Measurements from ENCODE around the gene F3. TPM values are rescaled to one million over a fixed set of nuclear protein-coding genes. Genes with fewer than 3 reads are reported as not detected.

Gene F3
- total RNA-seq, 1 donor from 2014 or later: 2.0 TPM

- no peak for ATAC-seq
- no peak for DNase-seq (ENCODE audit: low spot score)
Measured at GRCh38 chr1:94553323-94553730, 11.8 kb upstream of the F3 start.

DNA sequence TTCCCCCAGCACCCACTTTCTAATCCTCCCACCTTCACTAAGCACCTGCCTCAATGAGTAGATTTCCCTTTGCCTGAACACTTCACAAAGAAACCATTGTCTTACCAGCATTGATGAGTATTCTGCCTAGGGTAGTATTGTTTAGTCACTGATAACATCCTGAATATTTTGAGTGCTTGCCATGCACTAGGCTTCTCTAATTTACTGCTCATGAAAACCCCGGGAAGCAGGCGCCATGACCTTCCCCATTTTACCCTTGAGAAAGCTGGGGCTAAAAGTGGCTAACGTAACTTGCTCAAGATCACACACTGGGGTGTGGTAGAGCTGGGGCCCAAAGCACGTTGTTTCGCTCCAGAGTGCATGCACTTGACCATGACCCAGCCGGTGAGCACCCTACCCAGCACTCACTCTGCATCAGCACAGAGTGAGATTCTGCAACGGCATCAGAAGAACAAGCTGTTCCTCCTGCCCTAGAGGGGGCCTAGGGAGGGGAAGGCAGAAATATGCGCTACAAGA lies 10.6 kb upstream of the F3 start:
- ATAC-seq (no peak), DNase-seq (ENCODE audit: low spot score) (no peak)

DNA sequence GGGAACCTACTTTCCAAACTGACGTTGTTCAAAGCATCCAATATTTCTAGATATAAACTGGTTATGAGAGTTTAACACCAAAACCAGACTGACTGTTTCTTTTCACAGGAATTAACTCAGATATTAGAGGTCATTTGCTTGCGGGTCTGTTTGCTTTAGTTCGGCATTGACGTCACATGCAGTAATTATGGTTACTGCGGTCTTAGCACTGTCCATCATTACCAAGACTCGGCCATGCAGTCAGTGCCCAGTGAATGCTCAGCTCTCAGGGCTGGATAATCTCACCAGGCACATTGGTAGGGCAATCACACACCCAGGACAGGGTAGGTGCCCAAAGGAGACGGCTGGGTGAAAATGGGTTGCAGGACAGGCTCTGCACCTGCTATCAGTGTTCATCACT lies 9.9 kb upstream of the F3 start:
- ATAC-seq: no peak
- DNase-seq (ENCODE audit: low spot score): no peak

- ATAC-seq (no peak), DNase-seq (ENCODE audit: low spot score) (no peak)
Measured at GRCh38 chr1:94550800-94551241, 9.3 kb upstream of the F3 start.

DNA sequence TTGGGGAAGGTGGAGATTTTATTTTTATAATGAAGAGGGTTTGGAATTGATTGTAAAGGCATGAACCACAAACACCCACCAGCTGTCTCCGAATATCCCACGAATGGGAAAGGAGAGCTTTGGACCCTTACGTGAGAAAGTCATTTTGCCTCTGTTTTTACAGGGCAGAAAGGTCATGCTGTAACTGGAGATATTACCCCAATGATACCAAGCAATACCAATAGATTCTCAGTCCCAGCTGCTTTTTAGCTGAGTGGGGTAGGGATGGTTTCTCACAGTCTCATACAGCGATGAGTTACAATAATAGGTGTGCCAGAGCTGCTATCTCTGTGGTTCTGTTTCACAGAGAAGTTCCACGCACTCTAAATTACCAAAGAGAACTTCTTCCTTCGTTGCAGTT lies 8.8 kb upstream of the F3 start:
- DNase-seq (ENCODE audit: low spot score) (no peak), ATAC-seq (no peak)

DNA sequence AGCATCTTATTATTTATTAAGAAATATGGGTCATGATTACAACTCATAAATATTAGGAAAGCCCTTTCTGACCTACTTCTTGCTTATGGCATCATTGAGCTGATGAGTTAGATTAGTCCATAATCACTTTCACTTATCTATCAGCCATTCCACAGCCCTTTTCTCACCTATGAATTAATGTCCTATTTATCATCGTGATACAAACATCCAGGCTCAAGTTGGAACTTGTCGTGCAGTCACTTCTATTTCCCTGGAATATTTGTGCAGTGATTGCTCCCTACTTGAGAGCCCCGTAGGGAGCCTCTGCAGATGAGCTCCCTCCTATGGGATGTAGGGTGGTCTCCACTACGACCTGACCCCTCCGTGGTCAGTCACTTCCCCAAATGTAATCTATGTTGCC lies 8.1 kb upstream of the F3 start:
- DNase-seq (ENCODE audit: low spot score) (no peak), ATAC-seq (no peak)

- ATAC-seq: no peak
- peak; percentile 6 for DNase-seq (ENCODE audit: low spot score)
Measured at GRCh38 chr1:94544706-94545490, 3.3 kb upstream of the F3 start.

DNA sequence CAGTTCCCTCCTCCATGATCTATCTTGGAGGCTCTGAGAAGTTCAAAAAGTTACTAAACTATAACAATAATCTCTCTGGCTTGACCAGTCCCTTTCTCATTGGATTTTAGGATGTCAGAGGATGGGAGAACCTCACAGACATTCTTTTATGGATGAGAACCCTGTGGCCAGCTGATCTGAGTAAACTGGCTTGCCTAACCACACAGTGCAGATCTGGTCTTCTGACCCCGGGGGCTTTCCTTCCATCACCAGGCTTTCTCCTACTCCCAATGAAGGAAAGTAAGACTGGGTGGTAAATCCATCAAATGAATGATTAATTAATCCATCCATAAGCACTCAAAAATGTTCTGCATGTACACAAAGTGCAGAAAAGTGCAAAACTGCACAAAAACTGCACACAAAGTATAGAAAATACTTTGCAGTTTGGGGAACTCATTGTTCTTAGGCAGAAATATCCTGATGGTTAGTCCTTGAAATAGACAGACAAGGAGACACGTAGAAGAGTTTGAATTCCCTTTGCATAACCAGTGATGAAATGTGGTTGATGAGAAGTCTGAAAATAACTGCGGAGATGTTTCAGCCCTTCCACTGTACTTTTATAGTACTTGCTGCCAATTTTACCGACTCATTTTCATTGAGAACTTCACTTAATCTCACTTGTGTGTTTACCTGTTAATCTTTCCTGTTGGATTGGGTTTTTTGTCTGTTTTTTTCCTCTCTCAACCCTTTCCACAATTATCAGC lies 2.5 kb upstream of the F3 start:
- DNase-seq (ENCODE audit: low spot score): no peak
- ATAC-seq: no peak

GRCh38 chr1:94543001-94543400 lies 1.4 kb upstream of the F3 start:
- no peak for ATAC-seq
- DNase-seq (ENCODE audit: low spot score): no peak

DNA sequence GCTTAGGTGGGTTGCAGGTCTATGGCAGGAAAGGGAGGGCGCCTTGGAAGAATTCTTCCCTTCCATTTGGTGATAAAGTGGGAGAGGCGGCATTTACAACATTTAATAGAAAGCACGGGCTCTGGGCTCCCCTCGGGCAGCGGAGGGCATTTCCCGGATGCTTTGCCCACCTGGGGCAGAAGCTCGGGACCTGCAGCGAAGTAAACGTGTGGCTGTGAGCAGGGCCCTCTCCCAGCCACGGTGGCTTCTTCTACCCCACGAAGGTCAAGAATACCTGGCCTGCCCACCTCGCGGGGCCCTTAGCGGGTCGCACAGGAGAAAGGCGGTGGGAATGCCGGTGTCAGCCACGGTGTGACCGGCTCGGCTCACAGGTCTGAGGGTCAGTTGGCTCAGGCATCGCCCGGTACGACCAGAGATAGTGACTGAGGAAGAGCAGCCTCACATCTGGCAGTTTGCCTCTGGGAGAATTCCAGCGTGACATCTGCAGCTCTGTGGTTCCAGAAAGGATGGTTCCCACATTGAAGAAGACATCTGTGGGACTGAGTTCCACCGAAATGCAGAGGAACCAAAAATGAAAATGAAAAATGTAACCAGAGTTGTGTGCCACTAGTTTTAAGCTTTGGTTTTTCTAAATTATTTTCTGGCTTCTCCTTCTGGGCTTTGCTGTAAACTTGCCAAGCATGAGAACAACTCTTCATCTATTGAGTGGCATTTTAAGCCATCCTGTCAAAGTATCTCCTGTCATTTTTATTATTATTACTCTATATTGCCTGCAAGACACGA lies 720 bp upstream of the F3 start:
- DNase-seq (ENCODE audit: low spot score): peak; percentile 65
- ATAC-seq: peak; percentile 67

DNA sequence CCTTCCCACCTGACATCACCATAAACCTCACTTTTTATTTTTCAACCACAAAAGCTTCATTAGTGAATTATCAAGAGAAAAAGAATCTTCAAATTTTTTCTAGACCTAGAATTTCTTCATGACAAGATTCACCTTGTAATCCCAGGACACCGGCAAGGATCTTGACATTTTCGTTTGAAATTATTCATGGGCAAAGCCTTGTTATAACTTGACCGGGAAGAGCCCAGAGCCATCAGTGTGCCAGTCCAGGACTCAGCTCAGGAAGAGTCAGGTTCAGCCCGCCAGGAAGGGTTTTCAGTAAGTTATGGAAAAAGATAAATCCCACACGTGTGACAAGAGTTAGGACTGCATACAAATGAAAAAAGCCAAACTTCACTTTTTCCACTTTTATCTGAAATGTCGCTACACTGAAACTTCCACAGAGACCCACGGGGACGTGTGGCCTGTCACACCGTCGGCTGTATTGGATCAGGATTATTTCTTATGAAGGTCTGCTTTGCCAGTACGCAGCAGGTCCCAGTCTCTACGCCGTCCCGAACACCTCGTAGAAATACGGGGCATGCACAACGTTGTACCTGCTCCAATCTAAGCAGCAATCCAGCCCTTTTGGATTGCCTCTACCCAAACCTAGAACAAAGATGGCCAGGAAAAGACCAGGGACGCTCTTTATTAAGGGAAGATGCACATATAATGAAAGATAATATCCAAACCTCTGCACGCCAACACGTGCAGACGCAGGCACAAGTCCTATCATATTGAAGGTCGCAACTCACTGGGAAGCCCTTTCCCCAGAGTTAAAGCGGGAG lies 916 bp downstream of the F3 start:
- ATAC-seq: no peak
- DNase-seq (ENCODE audit: low spot score): no peak

DNA sequence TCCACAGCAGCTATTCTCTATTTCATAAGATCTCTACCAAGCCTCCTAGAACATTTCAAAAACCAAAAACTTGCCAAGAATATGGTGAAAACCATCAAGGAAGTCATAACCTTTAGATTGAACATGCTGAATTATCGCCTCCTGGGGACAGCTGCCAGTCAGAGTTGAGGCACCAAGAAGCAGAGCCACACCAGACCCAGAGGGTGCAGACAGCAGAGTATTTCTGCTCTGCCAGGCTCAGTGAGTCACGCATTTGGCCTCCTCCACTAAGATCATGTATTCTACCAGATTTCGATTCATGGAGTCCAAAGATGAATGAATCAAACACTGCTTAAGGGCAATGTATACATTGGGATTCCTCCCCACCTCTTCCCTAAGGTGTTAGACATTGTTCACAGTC lies 2.1 kb downstream of the F3 start:
- no peak for DNase-seq (ENCODE audit: low spot score)
- no peak for ATAC-seq

DNA sequence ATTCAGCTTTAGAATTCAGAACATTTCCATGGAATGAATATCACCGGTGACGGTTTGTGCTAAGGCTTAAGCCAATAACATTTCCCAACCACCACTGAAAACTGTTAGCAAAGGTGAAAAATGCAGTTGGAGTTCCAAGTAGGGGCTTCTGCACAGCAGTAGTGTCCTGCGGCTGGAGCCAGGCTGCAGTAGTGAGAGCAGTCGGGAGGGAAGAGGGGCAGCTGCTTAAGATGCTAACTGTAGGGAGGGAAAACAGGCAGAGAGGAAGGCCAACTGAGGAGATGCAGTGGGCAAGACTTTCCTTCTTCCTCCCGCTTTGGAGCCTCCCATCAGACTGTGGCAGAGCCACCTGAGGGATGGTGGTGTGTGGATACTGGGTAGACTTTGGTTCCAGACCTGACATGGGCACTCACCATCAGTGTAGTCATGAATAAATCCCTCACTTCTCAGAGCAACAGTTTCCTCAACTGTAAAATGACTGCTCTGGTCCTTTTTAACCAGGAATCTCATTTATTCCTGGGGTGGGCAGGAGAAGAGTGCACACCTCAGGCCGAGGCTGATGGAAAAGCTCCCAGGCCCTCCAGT lies 3.2 kb downstream of the F3 start:
- ATAC-seq (no peak), DNase-seq (ENCODE audit: low spot score) (no peak)

DNA sequence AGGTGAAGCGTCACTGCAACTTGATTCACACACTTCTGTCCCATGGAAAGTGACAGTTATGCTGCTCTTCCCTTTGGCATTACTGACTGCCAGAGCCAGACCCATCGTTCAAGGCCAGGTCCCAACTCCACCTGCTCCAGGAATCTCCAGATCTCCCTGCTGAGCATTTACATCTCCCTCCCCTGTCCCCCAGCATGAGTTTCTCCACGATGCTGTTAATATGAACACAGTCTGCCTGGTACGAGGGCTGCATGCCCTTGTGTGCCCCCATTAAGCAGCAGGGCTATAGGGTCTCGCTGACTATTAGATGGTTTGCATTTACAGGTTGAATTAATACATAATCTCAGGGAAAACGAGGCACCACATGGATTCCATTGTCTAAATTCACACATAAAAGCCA lies 4.3 kb downstream of the F3 start:
- ATAC-seq: no peak

DNA sequence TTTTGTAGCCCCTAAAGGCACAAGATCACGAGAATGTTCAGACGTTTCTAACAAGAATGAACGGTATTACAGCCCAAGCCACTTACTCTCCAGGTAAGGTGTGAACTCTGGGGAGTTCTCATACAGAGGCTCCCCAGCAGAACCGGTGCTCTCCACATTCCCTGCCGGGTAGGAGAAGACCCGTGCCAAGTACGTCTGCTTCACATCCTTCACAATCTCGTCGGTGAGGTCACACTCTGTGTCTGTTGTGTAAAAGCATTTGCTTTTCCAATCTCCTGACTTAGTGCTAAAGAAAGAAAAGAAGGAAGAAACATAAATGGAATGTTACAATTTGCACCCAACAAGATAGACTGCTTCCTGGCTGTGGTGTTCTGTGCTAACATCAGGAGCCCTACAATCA lies 5.7 kb downstream of the F3 start:
- no peak for ATAC-seq
- no peak for DNase-seq (ENCODE audit: low spot score)

More for the DNA sequence above, 4.3 kb downstream of the F3 start:
- no peak for DNase-seq (ENCODE audit: low spot score)

GRCh38 chr1:94535095-94535494 lies 6.5 kb downstream of the F3 start:
- DNase-seq (ENCODE audit: low spot score) (no peak), ATAC-seq (no peak)

- DNase-seq (ENCODE audit: low spot score): no peak
- ATAC-seq: peak; percentile 21
Measured at GRCh38 chr1:94532077-94532476, 9.5 kb downstream of the F3 start.

DNA sequence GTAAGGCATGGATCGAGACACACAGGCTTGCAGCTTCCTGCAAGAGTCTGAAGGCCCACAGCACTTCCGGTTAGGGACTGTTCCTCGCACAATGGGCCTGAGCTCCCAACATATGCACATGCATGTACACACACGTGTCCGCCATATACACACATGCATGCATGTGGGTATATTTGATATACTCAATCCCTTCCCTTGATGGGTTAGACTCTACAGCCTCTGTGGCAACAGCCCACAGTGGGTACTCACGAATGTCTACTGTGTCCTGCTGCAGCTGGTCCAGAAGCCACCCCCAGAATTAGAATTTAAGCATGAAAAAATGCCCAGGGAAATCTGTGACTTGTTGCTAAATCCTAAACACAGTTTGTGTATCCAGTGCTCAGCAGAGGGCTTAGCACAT lies 9.9 kb downstream of the F3 start:
- DNase-seq (ENCODE audit: low spot score) (no peak), ATAC-seq (no peak)

GRCh38 chr1:94530373-94530878 lies 11.1 kb downstream of the F3 start:
- DNase-seq (ENCODE audit: low spot score): no peak
- ATAC-seq: no peak

- no peak for ATAC-seq
Measured at GRCh38 chr1:94529416-94529815, 12.1 kb downstream of the F3 start.

More at GRCh38 chr1:94529416-94529815, 12.1 kb downstream of the F3 start:
- DNase-seq (ENCODE audit: low spot score): no peak

Data from left lobe of liver (tissue), 2 donors.